ENCODE data around the gene CCDC190.
A peak's percentile ranks its signal among the peaks of the same experiment; 100 is the strongest.

The CCDC190 gene

GRCh38 chr1:162868972-162869371, 8.0 kb upstream of the CCDC190 start:
- DNase-seq (ENCODE audit: insufficient read length, low spot score) (no peak), FAIRE-seq (no peak)
- no peak for TF ChIP-seq POLR2A (IDR thresholded peaks at IDR 0.05; ENCODE audit: low read depth, low read length)

DNA sequence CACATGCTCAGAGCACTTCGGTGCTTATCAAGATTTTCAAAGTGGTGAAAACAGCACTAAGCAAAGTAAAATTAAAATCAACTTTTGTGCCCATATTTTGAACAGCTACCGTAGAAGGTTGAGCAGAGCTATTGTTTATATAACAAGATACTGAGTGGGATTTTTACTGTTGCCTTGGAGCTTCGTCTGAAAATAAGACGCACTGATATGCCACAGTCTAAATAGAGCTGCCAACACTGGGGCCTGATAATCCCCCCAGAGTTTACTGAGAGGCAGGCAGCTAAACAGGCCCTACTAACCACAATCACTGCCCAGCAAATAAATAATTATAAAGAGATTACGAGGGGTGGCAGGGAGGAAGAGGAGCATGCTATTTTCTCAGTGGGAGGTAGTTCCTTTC, 650 bp upstream of the CCDC190 start:
- no peak for FAIRE-seq
- no peak for DNase-seq (ENCODE audit: insufficient read length, low spot score)
- no peak for TF ChIP-seq POLR2A (IDR thresholded peaks at IDR 0.05; ENCODE audit: low read depth, low read length)

DNA sequence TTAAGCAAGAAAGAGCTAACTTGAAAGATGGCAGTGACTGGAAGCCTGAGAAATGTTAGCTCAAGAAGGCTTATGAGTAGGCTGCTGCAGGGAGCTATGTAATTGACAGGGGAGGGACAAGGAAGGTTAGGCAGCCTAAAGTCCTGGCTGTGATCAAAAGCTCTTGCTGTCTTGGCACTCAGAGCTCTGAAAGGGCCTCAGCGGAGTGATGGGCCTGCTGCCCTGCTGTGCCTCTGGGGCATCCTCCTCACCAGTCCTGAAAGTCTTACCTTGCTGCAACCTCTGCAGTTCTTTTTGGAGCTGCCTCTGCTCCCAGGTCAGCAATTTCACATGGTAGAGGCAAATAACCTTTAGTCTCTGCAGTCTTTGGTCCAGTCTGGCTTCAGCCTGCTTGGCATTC, 1.8 kb downstream of the CCDC190 start:
- TF ChIP-seq POLR2A (IDR thresholded peaks at IDR 0.05; ENCODE audit: low read depth, low read length) = no peak
- DNase-seq (ENCODE audit: insufficient read length, low spot score) (no peak), FAIRE-seq (no peak)

DNA sequence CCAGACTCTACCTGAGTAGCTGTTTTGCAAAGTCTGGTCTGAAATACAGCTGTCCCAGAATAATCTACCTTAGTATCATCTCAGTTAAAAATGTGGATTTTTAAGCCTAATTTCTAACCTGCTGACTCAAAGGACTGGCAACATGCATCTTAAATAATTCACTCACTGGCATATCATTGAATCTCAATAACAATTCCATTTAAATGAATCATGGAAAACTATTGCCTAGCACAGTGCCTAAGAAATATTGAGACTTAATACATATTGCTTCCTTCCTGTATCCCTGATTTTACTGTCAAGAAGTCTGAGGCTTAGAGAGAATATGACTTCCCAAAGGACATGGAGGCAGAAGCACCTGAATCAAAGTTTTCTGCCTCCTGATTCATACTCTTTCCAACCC, 3.1 kb downstream of the CCDC190 start:
- TF ChIP-seq POLR2A (IDR thresholded peaks at IDR 0.05; ENCODE audit: low read depth, low read length) = no peak
- no peak for FAIRE-seq
- peak; percentile 23 for DNase-seq (ENCODE audit: insufficient read length, low spot score)

- TF ChIP-seq POLR2A (IDR thresholded peaks at IDR 0.05; ENCODE audit: low read depth, low read length) = no peak
- peak; percentile 92 for FAIRE-seq
- peak; percentile 40 for DNase-seq (ENCODE audit: insufficient read length, low spot score)
These were observed 4.7 kb downstream of the CCDC190 start for GRCh38 chr1:162856260-162856659.

DNA sequence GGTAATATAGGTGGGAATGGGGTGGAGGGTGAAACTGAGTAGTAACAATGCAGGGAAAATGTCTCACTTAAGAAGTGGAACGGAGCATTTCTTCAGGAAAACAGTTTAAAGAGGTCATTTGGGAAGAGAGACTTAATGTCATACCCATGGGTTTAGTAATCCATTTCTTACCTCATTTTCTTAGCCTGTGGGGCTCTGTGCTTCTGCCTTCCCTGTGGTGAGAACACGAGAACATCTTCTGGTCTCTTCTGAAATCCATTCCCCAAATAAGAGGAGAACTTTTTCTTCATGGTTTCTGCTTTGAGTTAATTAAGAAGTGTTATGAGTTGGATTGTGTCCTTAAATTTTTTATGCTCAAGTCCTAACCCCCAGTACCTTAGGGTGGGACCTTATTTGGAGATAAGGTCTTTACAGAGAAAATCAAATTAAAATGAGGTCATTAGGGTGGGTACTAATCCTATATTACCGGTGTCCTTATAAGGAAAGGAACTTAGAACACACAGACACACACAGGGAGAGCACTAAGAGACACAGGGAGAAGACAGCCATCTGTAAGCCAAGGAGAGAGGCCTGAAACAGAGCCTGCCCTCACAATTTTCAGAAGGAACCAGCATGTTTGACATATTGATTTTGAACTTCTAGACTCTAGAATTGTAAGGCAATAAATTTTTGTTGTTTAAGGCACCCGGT, 5.4 kb downstream of the CCDC190 start:
- TF ChIP-seq POLR2A (IDR thresholded peaks at IDR 0.05; ENCODE audit: low read depth, low read length) = no peak
- DNase-seq (ENCODE audit: insufficient read length, low spot score) (no peak), FAIRE-seq (no peak)

- FAIRE-seq (no peak), DNase-seq (ENCODE audit: insufficient read length, low spot score) (peak; percentile 37)
- no peak for TF ChIP-seq POLR2A (IDR thresholded peaks at IDR 0.05; ENCODE audit: low read depth, low read length)
These were observed 6.6 kb downstream of the CCDC190 start for GRCh38 chr1:162854245-162854882.

DNA sequence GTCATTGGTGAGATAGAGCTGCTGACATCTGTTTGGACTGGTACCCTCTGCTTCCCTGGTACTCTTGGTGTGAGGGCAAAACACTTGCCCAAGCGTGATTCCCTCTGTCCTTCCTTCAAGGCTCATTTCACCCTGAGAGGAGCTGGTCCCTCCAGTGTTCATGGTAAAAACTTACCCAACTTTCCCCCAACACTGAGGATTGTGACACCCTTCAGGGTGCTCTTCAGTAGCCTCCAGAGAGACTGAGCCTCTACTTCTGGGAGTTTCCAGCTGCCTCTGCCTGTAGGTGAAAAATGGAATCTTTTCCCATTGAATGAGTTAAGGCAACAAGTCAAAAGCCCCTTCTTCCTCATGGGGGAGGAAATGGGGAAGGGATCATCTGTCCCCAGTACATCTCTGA, 9.6 kb downstream of the CCDC190 start:
- no peak for TF ChIP-seq POLR2A (IDR thresholded peaks at IDR 0.05; ENCODE audit: low read depth, low read length)
- FAIRE-seq = no peak
- DNase-seq (ENCODE audit: insufficient read length, low spot score) = no peak

DNA sequence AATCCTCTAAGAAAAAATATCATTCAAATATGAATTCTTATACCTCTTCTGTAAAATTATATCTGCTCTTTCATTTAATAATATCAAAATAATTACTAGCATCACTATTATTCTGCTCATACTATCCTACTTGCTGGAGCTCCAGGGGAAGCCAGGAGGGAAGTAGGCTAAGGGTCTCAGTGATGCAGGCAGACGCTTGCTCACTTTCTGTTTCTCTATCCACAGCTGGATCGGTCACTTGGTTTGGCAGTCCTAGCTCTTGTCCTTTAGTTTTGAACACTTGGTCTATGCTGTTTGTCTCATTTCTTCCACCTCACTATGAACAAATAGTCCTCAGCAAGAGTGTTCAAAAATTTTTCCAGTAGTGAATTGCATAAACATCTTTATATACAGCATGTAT, 11.3 kb downstream of the CCDC190 start:
- no peak for TF ChIP-seq POLR2A (IDR thresholded peaks at IDR 0.05; ENCODE audit: low read depth, low read length)
- DNase-seq (ENCODE audit: insufficient read length, low spot score) = no peak
- no peak for FAIRE-seq

- peak; percentile 64 for FAIRE-seq
These were observed 13.0 kb downstream of the CCDC190 start for GRCh38 chr1:162847839-162848453.

GRCh38 chr1:162846256-162847212, 14.4 kb downstream of the CCDC190 start:
- no peak for DNase-seq (ENCODE audit: insufficient read length, low spot score)

More at GRCh38 chr1:162847839-162848453, 13.0 kb downstream of the CCDC190 start:
- TF ChIP-seq POLR2A (IDR thresholded peaks at IDR 0.05; ENCODE audit: low read depth, low read length) = no peak
- DNase-seq (ENCODE audit: insufficient read length, low spot score) = peak; percentile 16

DNA sequence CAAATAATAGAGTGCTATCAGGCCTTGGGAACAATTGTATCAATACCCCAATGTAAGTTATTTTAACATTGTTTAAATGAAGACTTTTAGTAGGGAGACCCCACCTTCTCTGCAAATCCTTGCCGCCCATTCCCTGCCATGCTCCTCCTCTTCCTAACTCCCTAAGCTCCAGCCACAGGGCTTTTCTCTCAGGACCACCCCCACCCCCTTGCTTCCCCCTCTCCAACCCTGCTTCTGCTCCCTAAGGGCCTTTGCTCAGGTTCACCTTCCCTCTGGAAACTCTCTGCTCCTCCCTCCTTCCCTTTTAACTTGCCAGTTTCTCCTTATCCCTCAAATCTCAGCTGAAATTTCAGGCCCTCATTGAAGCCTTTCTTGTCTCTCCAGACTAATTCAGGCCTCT, 16.8 kb downstream of the CCDC190 start:
- no peak for TF ChIP-seq POLR2A (IDR thresholded peaks at IDR 0.05; ENCODE audit: low read depth, low read length)
- no peak for FAIRE-seq
- no peak for DNase-seq (ENCODE audit: insufficient read length, low spot score)

More at GRCh38 chr1:162846256-162847212, 14.4 kb downstream of the CCDC190 start:
- FAIRE-seq = no peak
- TF ChIP-seq POLR2A (IDR thresholded peaks at IDR 0.05; ENCODE audit: low read depth, low read length) = no peak

GRCh38 chr1:162840250-162840839, 20.6 kb downstream of the CCDC190 start:
- FAIRE-seq = no peak
- TF ChIP-seq POLR2A (IDR thresholded peaks at IDR 0.05; ENCODE audit: low read depth, low read length) = no peak
- DNase-seq (ENCODE audit: insufficient read length, low spot score) = no peak

Measured in H54 (cell line).